Stomach (tissue), 4 donors: Measurements from ENCODE around the gene ZNF783.

Experiments used
- POLR2A ChIP-seq, 4 donors: fragments of 450-650 bp; IDR thresholded peaks; one replicate each; pipeline ENCODE4 v1.6.1; 2016; ENCODE audit warnings: antibody characterized with exemption in 4 of 4, control low read depth in 2 of 4, mild to moderate bottlenecking in 1 of 4, moderate library complexity in 1 of 4
- TF ChIP-seq, protein P1 (sequence below), 7 experiments: fragments of 450-650 bp in 4 of 7; fragments of 200-600 bp in 3 of 7; sonication (generic) in 3 of 7; IDR thresholded peaks; one replicate each; pipeline ENCODE4 v1.5.1; 2016 to 2019; ENCODE audit warnings: antibody characterized with exemption in 7 of 7, control low read depth in 2 of 7, mild to moderate bottlenecking in 1 of 7

DNA sequence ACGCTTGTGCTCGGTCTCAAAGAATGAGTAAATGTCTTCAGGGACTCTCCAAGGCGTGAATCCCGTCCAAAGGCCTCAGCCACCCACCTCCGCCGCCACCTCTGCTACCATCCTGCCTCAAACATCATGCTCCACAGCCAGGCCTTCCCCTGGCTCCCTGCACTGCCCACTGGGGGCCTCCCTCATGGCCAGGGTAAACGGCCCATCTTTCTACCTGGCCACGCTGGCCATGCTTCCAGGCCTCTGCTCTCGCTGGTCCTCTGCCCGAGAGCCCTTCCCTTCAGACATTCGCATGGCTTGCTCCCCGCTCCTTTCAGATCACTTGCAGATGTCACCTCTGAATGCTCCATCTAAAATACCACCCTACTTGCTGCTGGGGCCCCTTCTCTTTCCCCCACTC is 40.2 kb downstream of the ZNF783 start:
- no peak for TF ChIP-seq POLR2A (IDR thresholded peaks at IDR 0.05)
- TF ChIP-seq, protein P1, sequence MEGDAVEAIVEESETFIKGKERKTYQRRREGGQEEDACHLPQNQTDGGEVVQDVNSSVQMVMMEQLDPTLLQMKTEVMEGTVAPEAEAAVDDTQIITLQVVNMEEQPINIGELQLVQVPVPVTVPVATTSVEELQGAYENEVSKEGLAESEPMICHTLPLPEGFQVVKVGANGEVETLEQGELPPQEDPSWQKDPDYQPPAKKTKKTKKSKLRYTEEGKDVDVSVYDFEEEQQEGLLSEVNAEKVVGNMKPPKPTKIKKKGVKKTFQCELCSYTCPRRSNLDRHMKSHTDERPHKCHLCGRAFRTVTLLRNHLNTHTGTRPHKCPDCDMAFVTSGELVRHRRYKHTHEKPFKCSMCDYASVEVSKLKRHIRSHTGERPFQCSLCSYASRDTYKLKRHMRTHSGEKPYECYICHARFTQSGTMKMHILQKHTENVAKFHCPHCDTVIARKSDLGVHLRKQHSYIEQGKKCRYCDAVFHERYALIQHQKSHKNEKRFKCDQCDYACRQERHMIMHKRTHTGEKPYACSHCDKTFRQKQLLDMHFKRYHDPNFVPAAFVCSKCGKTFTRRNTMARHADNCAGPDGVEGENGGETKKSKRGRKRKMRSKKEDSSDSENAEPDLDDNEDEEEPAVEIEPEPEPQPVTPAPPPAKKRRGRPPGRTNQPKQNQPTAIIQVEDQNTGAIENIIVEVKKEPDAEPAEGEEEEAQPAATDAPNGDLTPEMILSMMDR (IDR thresholded peaks at IDR 0.05) = no peak
